Sigmoid colon (tissue), 7 donors: Measurements from ENCODE around the gene DRD2. TPM values are rescaled to one million over a fixed set of nuclear protein-coding genes. Genes with fewer than 3 reads are reported as not detected.

Experiments
- DNase-seq: peaks from one replicate; pipeline ENCODE4 v3.0.0-alpha.2; 2019
- H3K27ac ChIP-seq, 4 donors: fragments of 200-600 bp; sonication (generic); one replicate each; pipeline ENCODE4 v1.5.1; 2016 to 2019; ENCODE audit warnings: mild to moderate bottlenecking in 1 of 4
- H3K27me3 ChIP-seq, 3 donors: fragments of 200-600 bp; sonication (generic); one replicate each; pipeline ENCODE4 v1.5.1; 2019; ENCODE audit warnings: mild to moderate bottlenecking in 1 of 3
- H3K36me3 ChIP-seq, 4 donors: fragments of 200-600 bp; sonication (generic); one replicate each; pipeline ENCODE4 v1.5.1; 2016 to 2019
- H3K4me1 ChIP-seq, 4 donors: fragments of 200-600 bp; sonication (generic); one replicate each; pipeline ENCODE4 v1.5.1; 2017 to 2019
- H3K4me3 ChIP-seq, 4 donors: fragments of 200-600 bp; sonication (generic); one replicate each; pipeline ENCODE4 v1.5.1; 2017 to 2019; ENCODE audit warnings: mild to moderate bottlenecking in 2 of 4, moderate library complexity in 1 of 4
- H3K9me3 ChIP-seq, 4 donors: fragments of 200-600 bp in 3 of 4; sonication (generic) in 3 of 4; one replicate each; pipeline versions ENCODE4 v1.5.1 to v1.6.1; 2013 to 2019
- CTCF ChIP-seq, 4 experiments: fragments of 450-650 bp in 3 of 4; fragments of 200-600 bp in 1 of 4; IDR thresholded peaks; one replicate each; pipeline ENCODE4 v1.5.1; 2016 to 2019; ENCODE audit warnings: antibody characterized with exemption in 4 of 4, mild to moderate bottlenecking in 3 of 4, moderate library complexity in 2 of 4
- EP300 ChIP-seq, 4 donors: sonication (generic); formaldehyde crosslinking; IDR thresholded peaks; one replicate each; pipeline ENCODE4 v1.6.1; 2017; ENCODE audit warnings: antibody characterized with exemption in 4 of 4
- POLR2A ChIP-seq, 2 donors: fragments of 450-650 bp; IDR thresholded peaks; one replicate each; pipeline ENCODE4 v1.6.1; 2016; ENCODE audit warnings: antibody characterized with exemption in 2 of 2, mild to moderate bottlenecking in 2 of 2, moderate library complexity in 2 of 2
- POLR2AphosphoS5 ChIP-seq, 4 donors: sonication (generic); formaldehyde crosslinking; IDR thresholded peaks; one replicate each; pipeline ENCODE4 v1.6.1; 2017; ENCODE audit warnings: antibody characterized with exemption in 4 of 4
- WGBS, 2 donors: extraction: QIAGEN DNeasy Blood & Tissue Kit; methylation state at CpG; one replicate each; pipeline ENCODE4 v1.1.7; 2013; 5-methylcytosine and 5-hydroxymethylcytosine counted together
- intact Hi-C: fragments of 100-400 bp; cut with DNase I; formaldehyde crosslinking; loops from one replicate; pipeline ENCODE4 v1.15.1; 2023
- polyA plus RNA-seq, 3 donors: library from polyadenylated mRNA; stranded (reverse); fragments of 200-250 nt; gene quantifications; one replicate each; pipeline ENCODE4 v1.2.3, GENCODE V29; 2013
- total RNA-seq, 4 donors: library from RNA; depleted of rRNA; stranded (reverse); fragments of >200 nt; gene quantifications; one replicate each; pipeline ENCODE4 v1.1.0, GENCODE V29; 2016
- donor health status: healthy with polysubstance abuse.
- donor health status: Bipolar disorder and iron deficiency.
- donor health status: healthy.

The DRD2 gene
- total and polyA plus RNA-seq, 7 donors = 0.19 to 1.2 (median 0.66) TPM; not detected in 2

DNA sequence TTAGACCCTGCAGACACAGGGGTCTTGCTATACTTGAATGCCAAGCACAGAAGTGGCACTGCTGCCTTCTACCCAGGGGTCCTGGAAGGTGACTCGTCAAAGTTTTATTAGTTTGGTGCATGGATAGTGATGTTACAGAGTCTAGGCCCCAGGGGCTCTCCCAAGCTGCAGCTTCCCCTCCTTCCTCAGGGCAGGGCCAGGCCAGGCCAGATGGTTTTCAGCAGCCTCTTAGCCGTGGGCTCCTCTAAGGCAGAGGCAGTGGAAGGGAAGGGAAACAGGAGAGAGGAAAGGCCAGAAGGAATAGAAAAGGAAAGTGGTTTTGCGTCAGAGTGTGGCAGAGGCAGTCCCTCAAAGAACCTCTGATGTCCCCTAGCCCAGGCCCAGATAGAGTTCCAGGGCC, 65.7 kb downstream of the DRD2 start:
- TF ChIP-seq POLR2AphosphoS5 (IDR thresholded peaks at IDR 0.05) = no peak
- no peak for TF ChIP-seq EP300 (IDR thresholded peaks at IDR 0.05)
- TF ChIP-seq POLR2A (IDR thresholded peaks at IDR 0.05) = no peak
- TF ChIP-seq CTCF (IDR thresholded peaks at IDR 0.05) = no peak
- Histone ChIP-seq H3K9me3 (no peaks in the 10 kb centered on the region), H3K27me3 (no peaks in the 10 kb centered on the region), H3K4me1 (no peaks in the 10 kb centered on the region), H3K27ac (no peak overlapping the region), H3K4me3 (no peak overlapping the region), H3K36me3 (no peaks in the 10 kb centered on the region)
- DNase-seq = no peak
- WGBS, 2 donors = 79 to 82% methylated on average over 3 of the region's 3 CpGs
- intact Hi-C loops = no loop called here

DNA sequence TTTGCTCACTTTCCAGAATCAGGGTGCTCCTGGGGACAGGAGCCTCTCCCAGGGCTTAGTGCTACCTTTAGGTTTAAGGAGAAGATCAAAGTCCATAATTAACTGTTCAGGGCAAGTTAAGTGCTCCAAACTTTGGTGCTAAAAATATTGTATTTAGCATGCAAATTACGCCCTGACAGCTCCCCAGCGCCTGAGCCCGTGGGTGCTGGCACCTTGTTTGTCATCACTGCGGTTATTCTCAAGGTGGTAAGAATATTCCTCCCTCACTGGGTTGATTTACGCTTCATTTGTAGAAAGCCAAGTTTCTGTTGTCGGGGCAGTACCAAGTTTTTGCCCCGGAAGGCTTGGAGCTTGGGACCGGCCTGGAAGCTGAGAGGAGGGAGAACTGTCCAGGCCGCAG, 66.3 kb downstream of the DRD2 start:
- WGBS, 2 donors = 84 to 90% methylated on average over 9 of the region's 9 CpGs
- H3K4me3 ChIP-seq = no peak overlapping the region
- no peaks in the 10 kb centered on the region for H3K4me1 ChIP-seq
- H3K9me3 ChIP-seq = no peaks in the 10 kb centered on the region
- TF ChIP-seq POLR2A (IDR thresholded peaks at IDR 0.05) (no peak), CTCF (IDR thresholded peaks at IDR 0.05) (no peak), EP300 (IDR thresholded peaks at IDR 0.05) (no peak), POLR2AphosphoS5 (IDR thresholded peaks at IDR 0.05) (no peak)
- no peak for DNase-seq
- intact Hi-C loops = no loop called here
- no peaks in the 10 kb centered on the region for H3K27me3 ChIP-seq
- no peak overlapping the region for H3K27ac ChIP-seq
- no peaks in the 10 kb centered on the region for H3K36me3 ChIP-seq

DNA sequence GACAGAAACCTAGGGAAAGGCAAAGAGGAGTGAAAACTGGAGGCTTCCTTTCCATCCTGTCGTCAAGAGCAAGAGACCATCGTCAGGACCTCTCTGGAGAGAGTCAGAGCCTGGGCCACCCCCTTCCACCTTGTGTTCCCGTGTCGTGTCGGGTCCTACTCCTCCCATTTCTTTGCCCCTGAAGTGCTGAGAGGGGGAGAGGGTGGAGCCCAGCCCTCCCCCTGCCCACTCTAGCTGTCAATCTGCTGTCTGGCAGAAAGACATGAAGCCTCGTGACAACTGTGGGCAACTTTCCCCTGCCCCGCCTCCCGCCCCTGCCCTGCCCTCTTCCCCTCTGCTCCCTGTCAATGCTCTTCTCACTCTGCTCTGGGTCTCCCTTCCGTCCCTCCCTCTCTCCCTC, 67.0 kb downstream of the DRD2 start:
- Histone ChIP-seq H3K27ac (no peak overlapping the region), H3K4me3 (no peak overlapping the region), H3K36me3 (no peaks in the 10 kb centered on the region), H3K9me3 (no peaks in the 10 kb centered on the region), H3K27me3 (no peaks in the 10 kb centered on the region), H3K4me1 (no peaks in the 10 kb centered on the region)
- intact Hi-C loops = no loop called here
- WGBS, 2 donors = 33 to 72% methylated on average over 9 of the region's 9 CpGs
- no peak for DNase-seq
- TF ChIP-seq POLR2AphosphoS5 (IDR thresholded peaks at IDR 0.05) (no peak), EP300 (IDR thresholded peaks at IDR 0.05) (no peak), POLR2A (IDR thresholded peaks at IDR 0.05) (no peak), CTCF (IDR thresholded peaks at IDR 0.05) (no peak)

- no peak overlapping the region for H3K4me3 ChIP-seq
- H3K27ac ChIP-seq = no peak overlapping the region
- no peaks in the 10 kb centered on the region for H3K36me3 ChIP-seq
- DNase-seq = no peak
- no peaks in the 10 kb centered on the region for H3K27me3 ChIP-seq
- TF ChIP-seq CTCF (IDR thresholded peaks at IDR 0.05) (no peak), EP300 (IDR thresholded peaks at IDR 0.05) (no peak), POLR2AphosphoS5 (IDR thresholded peaks at IDR 0.05) (no peak), POLR2A (IDR thresholded peaks at IDR 0.05) (no peak)
- no peaks in the 10 kb centered on the region for H3K9me3 ChIP-seq
- no peaks in the 10 kb centered on the region for H3K4me1 ChIP-seq
- 75 to 82% methylated on average over 3 of the region's 3 CpGs for WGBS, 2 donors
- intact Hi-C loops = no loop called here
These were observed 68.0 kb downstream of the DRD2 start for GRCh38 chr11:113407163-113407562.

GRCh38 chr11:113405724-113406478, 69.3 kb downstream of the DRD2 start:
- TF ChIP-seq POLR2AphosphoS5 (IDR thresholded peaks at IDR 0.05) = no peak
- no peak for TF ChIP-seq CTCF (IDR thresholded peaks at IDR 0.05)
- no peak for TF ChIP-seq POLR2A (IDR thresholded peaks at IDR 0.05)
- TF ChIP-seq EP300 (IDR thresholded peaks at IDR 0.05) = no peak
- Histone ChIP-seq H3K4me3 (no peak overlapping the region), H3K27me3 (no peaks in the 10 kb centered on the region), H3K9me3 (no peaks in the 10 kb centered on the region), H3K36me3 (no peaks in the 10 kb centered on the region), H3K4me1 (no peaks in the 10 kb centered on the region), H3K27ac (no peak overlapping the region)
- intact Hi-C loops = no loop called here
- peak; percentile 36 for DNase-seq
- WGBS, 2 donors = 81% methylated on average over 7 of the region's 7 CpGs
